Left renal pelvis (tissue), 4 donors: ENCODE data around the gene SPAM1. TPM values are rescaled to one million over a fixed set of nuclear protein-coding genes. Genes with fewer than 3 reads are reported as not detected.
"Not testable (repeated sequence)": the region's sequence is repeated elsewhere in the genome, so short reads cannot be mapped to it uniquely, and the experiment has no call there.

ENCODE experiments used
- DNase-seq, 4 donors: peaks; one replicate each; pipeline ENCODE4 v3.0.0-alpha.2; 2013; ENCODE audit warnings: low read depth in 4 of 4, low spot score in 3 of 4
- polyA plus RNA-seq, 4 donors: library from polyadenylated mRNA; unstranded; fragments of 120-200 nt; gene quantifications; one replicate each; pipeline ENCODE4 v1.2.1, GENCODE V29; 2013; ENCODE audit not compliant: insufficient read length in 4 of 4

Gene SPAM1, protein sequence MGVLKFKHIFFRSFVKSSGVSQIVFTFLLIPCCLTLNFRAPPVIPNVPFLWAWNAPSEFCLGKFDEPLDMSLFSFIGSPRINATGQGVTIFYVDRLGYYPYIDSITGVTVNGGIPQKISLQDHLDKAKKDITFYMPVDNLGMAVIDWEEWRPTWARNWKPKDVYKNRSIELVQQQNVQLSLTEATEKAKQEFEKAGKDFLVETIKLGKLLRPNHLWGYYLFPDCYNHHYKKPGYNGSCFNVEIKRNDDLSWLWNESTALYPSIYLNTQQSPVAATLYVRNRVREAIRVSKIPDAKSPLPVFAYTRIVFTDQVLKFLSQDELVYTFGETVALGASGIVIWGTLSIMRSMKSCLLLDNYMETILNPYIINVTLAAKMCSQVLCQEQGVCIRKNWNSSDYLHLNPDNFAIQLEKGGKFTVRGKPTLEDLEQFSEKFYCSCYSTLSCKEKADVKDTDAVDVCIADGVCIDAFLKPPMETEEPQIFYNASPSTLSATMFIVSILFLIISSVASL
- polyA plus RNA-seq = not detected

DNA sequence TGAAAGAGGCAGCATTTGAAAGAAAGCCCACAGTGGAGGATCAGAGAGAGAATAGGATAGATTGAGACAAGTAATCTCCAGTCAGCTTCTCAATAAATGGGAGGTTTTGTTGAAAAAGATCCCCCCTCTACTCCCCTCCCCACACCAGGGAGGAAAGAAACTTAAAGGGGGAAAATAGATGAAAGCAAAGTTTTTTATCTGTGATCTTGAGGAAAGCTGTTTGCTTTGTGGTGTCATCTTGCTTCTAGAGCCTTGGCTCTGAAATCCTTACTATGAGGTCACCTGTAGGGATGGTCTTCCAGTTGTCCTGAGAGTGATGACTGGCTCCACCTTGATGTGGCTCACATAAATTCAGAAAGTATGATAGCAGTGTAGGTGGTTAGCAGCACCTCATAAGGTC lies at the start of gene SPAM1:
SPAM1 (plus strand) TSS at position 301 of the 400 bp plus-strand sequence. CDS start 28,330 bp downstream, outside the sequence.
- DNase-seq = no peak

DNA sequence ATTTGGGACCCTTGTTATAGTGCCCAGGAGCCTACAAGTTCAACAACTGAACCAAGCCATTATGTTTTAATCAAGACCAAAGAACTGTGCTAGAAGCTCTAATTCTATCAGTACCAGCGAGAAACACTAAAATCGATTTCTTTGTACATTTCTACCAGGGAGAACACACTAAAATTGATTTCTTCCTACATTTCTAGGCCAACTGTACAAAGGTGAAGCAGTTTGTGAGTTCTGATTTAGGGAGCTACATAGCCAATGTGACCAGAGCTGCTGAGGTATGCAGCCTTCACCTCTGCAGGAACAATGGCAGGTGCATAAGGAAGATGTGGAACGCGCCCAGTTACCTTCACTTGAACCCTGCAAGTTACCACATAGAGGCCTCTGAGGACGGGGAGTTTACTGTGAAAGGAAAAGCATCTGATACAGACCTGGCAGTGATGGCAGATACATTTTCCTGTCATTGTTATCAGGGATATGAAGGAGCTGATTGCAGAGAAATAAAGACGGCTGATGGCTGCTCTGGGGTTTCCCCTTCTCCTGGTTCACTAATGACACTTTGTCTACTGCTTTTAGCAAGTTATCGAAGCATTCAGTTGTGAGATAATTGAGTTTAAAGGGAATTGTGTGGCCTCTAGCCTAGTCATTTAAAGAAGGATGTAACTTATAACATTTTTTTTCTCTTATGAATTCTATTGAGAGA lies 48.3 kb upstream of the SPAM1 start:
- no peak for DNase-seq

DNA sequence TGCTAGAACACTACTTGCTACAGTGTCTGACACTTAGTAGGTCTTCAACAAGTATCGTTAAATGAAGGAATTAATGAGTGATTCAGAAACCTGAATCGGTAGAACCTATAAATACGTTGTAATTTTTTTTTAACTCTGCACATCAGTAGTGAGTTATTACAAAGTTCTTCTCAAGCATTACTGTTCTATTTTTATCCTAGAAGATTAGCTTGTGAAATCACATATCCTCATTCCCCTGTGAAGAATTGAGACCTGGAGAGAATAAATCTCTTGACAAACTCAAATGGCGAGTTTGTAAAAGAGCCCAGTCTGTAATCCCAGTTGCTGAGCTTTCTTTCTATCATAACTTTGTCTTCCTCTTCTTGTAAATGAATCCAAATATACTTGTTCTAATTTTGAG lies 45.4 kb upstream of the SPAM1 start:
- DNase-seq = no peak

DNA sequence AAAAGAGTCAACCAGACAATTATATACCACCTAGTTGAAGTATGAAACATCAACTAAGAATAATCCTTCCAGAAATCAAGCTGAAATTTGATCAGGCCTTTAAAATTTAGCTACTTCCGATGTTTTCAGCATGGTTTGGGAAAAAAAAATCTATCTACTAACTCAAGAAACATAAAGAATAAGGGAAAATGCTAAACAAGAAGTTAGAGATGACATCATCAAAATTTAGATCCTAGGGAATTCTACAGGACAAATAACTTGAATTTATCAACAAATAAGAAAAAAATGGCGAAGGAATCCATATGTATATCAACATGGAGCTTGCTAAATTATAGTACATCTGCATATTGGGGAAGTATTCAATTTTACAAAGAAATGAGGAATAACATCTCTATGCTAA lies 43.7 kb upstream of the SPAM1 start:
- no peak for DNase-seq

DNA sequence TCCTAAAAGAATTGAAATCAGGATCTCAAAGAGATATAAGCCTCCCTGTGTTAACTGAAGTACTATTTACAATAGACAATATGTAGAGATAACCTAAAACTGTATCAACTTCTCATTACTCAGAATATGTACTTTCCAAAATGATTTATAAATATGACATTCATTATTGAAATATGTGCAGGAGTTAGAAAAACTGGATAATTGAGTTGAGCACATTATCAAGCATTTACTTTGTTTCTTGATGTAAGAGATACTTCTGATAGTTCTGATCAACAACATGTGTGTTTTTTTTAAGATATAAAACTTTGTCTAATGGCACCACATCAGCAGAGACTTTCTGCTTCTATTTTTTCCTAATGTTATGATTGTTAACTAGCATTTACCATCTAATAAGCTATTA lies 41.9 kb upstream of the SPAM1 start:
- DNase-seq = no peak

DNA sequence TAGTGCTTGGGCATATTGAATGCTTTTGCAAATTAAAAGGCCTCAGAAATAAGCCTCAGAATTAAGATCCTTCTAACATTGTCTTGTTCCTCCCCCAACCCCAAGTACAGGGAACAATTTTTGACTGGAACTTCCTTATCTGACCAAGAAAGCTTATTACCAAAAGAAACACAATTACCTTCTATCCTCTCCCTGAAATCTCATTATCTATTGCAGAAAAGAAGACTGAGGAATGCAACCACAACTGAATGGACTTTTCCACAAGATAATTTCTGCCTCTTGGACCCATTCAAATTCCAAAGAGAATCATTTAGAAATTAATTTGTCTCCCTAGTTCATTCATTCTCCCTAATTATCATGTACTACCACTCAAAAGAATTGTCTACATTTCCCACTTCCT lies 36.8 kb upstream of the SPAM1 start:
- no peak for DNase-seq

DNA sequence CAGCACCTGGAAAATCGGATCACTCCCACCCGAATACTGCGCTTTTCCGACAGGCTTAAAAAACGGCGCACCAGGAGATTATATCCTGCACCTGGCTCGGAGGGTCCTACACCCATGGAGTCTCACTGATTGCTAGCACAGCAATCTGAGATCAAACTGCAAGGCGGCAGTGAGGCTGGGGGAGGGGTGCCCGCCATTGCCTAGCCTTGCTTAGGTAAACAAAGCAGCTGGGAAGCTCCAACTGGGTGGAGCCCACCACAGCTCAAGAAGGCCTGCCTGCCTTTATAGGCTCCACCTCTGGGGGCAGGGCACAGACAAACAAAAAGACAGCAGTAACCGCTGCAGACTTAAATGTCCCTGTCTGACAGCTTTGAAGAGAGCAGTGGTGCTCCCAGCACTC lies 30.3 kb upstream of the SPAM1 start:
- DNase-seq = not testable (repeated sequence)

DNA sequence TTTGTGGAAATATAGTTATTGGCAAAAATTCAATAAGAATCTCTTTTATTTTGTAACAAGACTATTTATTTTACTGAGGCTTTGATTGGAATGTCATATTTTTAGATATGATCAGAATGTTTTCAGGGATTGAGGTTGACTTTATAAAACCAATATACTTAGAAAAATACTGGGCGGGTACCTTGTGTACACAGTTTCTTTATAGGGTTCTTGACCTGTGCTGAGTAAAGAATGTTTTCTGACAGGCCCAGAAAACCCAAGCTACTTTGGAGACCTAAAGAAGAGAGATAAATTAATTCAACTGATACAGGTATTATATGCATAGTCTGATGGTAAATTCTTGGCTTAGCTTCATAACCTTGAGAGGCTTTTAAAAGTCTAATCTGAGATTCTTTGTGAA lies 23.9 kb upstream of the SPAM1 start:
- DNase-seq = no peak

DNA sequence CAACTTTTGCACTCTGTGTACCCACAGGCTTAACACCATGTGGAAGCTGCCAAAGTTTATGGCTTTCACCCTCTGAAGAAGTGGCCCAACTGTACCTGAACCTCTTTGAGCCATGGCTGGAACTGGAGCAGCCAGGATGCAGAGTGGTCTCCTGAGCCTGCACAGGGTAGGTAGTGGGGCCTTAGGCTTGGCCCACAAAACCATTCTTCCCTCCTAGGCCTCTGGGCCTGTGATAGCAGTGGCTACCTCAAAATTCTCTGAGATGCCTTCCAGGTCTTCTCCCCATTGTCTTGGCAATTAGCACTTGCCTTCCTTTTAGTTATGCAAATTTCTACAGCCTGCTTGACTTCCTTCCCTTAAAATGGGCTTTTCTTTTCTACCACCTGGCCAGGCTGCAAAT lies 19.3 kb upstream of the SPAM1 start:
- no peak for DNase-seq

DNA sequence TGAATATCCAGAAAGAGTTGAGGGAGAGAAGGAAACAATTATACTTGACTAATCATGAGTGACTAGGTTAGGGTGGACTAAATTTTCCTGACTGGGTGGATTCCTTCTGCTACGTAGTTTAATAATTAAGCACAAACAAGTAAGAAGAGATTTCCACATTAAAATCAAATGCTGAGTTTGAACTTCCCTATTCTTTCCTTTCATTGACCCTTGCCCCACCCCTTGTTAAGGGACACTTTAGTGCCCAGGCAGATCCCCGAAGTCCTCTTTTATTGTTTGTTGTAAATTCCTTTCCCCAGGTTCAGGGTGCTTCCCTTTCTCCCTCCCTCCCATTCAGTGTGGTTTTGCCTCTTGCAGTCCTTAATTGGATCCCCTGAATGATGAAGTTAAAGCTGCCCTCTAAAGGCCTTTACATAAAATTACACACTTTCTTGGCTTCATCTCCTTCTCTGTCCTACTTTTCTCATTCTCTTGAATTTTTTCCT lies 8.8 kb upstream of the SPAM1 start:
- peak; percentile 6 to 22 (median 18) for DNase-seq

DNA sequence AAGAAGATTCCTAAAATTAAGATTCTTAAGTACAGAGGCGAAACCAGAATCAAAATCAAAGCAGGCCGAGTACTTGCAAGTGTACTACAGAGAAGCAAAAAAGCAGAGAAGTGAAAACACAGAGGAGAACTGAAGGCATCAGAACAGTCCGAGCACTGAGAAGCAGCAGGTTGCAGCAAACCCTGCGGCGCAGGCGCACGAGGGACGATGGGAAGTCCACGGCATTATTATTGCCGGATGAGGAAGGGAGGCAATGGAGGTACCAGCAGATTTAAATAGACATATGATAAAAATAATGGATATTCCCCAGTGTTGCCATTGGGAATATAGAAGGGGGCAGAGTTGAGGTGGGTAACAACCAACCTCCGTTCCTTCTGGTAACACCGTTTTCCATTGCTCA lies 7.2 kb upstream of the SPAM1 start:
- no peak for DNase-seq

DNA sequence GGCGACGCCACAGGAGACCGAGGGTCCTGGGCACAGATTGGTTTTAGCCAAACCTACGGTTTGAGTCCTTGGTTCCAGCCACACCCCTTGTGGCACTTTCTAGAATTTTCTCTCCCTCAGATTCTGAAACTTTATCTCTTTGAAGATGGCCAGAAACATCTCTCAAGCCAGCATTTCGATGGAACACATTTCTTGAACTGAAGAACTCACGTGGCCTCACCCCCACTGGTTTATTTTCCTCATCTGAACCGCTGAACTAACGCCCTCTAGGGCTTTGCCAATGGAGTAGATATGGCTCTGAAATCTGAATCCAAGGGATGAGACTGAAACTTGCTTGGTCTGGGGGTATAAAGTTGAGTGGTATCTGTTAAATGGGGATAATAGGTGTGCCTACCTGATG lies 6.7 kb upstream of the SPAM1 start:
- no peak for DNase-seq

DNA sequence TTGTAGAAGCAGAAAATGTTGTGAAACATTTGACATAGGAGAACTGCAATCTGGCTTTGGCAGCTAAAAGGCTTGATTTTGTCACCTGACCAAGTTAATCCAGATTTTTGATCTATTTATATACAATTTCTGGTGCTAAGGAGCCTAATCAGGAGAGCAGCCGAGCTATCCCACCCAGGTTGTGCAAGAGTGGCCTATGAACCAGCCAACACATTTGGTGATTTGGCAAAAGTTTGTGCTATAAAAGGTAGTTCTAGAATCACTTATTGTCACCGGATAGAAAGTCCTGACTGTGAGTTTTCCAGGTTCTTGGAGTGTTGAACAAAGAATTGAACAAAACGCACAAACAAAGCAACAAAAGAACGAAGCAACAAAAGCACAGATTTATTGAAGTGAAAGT lies 1.4 kb upstream of the SPAM1 start:
- no peak for DNase-seq

DNA sequence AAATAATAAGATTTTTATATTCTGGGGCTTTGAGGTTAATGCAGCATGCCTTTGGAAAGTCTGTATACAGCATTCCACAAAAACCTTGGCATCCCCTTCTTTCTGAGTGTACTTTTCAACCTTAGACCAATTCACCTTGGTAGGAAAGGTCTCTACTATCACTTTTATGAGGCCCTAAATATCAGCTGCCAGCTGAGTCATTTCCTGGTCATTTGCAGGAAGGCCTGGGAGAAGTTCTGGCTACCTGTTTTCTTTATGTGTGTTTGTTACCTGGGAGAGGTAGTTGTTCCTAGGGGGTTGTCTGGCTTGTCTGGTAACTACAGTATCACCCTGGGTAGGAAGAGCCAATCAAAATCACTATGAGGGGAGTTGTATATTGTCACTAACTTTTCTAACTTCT lies 4.1 kb downstream of the SPAM1 start:
- DNase-seq = no peak

DNA sequence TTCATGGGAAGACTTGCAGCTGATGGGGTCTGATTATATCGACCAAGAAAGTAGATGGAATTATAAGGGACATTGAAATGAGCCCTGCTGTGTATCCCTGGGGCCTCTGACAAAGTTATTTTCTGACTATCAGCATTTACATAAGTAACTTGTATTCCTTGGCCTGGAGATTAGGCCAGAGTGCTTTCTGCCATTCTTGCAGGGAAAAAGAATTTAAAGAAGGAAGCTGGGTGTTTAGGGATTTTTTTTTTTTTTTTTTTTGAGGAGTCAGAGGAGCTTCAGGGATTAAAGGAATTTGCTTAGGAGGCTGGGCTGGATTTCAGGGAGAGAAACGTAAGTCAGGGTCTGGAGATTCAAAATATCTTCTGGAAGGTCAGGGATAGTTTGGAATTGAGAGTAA lies 4.6 kb downstream of the SPAM1 start:
- DNase-seq = no peak

DNA sequence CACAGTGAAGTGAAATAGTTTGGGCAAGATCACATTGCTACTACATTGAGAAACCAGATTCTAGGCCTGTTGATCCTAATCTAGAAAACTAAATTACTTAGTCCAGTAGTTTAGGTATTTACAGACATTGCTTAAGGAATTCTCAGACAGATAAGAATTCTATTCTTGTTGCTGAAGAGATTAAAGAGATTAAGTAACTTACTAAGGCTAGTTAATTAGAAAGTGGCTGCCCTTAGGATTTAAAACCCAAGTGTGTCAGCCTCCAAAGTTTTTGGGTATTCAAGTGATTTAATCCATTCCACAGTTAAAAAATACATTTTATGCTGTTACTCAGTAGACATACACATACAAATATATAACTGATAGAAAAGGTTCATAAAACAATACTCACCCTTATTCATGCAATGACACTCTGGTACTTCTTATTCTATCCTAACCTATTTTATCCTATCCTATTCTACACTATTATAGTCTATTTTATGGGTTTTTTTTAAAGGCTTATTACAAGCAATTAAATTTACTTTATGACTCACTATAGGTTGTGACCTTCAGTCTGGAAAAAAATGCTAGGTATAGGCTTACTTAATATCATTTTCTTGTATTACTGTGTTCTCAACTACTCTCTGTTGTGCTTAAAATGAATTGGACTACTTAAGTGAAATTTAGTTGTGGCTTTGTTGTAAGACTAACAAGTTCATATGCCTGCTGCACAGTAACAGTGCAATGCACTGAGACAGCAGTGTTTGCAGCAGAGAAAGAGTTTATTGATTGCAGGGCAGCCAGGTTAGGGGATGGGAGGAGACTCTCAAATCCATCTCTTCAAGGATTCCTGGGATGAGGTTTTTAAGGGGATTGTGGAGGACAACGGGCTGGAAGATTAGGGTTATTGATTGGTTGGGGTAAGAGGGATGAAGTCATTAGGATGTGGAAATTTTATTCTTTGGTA lies 10.7 kb downstream of the SPAM1 start:
- DNase-seq = no peak

DNA sequence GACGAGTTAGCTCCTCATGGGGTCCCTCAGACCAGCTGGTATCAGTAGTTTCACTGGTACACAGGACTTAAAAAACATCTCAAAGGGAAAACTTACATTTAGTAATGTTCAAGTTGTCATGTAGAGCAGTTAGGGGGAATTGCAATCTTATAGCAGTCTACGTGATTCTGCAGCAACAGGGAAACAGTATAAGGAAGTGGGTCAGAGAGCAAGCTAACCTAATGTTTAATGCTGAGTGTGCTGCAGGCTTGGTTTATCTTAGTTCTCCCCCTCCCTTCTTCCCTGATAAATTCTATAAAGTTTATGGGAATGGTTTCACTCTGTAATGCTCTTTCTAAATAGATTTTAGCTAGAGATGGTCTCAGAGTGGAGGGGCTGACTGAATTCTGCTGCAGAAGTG lies 11.3 kb downstream of the SPAM1 start:
- no peak for DNase-seq

DNA sequence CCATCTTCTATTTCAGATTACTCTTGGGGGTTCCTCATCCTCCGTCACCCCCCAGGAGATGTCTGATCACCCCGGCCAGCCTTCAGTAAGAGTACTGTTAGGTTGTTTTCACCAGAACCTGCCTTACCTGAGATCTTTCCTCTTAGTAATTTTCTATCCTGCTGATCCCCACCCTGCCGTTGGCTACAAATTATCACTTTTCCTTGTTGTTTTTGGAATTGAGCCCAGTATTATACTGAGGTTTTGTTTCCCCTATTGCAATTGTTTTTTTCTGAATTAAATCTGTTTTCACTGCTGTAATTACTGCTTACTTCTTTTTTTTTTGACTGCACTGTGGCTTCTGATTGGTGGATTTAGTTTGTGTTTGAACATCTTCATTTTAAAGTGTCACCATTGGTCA lies 14.7 kb downstream of the SPAM1 start:
- no peak for DNase-seq

DNA sequence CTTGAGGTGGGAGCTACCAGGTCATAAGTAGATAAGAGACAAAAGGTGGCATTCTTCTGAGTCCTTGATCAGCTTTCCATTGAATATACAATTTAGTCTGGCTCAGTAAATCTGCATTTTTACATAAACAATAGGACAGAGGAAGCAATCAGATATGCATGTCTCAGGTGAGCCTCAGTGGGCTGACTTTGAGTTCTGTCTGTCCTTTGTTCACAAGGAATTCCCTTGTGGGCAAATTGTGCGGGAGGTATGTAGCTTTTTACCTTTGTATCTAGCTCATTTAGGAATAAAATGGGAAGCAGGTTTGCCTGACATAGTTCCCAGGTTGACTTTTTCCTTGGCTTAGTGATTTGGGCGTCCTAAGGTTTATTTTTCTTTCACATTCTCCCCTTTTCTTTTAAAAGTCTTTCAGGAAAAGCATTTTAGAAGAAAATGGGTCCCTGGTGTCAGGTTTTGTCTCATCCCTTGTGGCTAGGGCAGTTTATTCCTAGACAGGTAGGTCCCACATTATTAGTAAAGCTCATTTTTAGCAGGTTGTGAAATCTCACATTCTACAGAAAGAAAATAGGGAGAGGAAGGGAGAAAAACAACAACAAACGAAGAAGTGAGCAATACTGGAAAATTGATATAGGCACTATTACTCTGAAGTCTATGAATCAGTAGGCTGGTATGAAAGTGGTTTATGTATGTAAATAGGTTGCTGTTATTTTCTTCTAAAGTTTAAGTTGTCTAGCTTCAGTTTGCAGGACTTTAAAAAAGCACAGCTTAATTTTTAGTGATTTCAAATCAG lies 16.5 kb downstream of the SPAM1 start:
- DNase-seq = no peak

DNA sequence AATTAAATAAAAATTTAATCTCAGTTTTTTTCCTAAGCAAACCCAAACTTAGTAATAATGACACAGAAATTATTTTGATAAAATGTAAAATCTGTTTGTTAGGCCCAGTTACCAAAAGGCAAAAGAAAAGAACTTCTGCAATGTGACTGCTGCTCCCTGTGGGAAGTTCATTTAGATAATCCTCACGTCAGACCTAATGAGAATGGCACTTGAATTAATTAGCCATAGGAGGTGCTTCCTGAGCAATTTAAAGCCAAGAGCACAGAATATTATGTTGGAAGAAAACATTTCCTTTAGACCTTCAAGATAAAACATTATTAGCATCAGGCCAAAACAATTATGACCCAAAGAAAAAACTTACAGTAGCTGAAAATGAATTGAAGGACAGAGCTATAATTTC lies 19.4 kb downstream of the SPAM1 start:
- DNase-seq = no peak
